Endothelial cell of umbilical vein (primary cell): Measurements from ENCODE around the gene PML. TPM values are rescaled to one million over a fixed set of nuclear protein-coding genes. Genes with fewer than 3 reads are reported as not detected.
A peak's percentile ranks its signal among the peaks of the same experiment; 100 is the strongest.

Experiments used
- BruUV-seq: library from RNA; stranded (reverse); fragments of 400-500 nt; replicated peaks from 2 replicates; lab custom pipeline; 2021; lab: Mats Ljungman, UMichigan
- CTCF ChIA-PET: fragments of 300-600, 350-600 bp; sonication (Branson Sonifier 250); formaldehyde crosslinking; loops from one replicate; lab custom pipeline; 2021; ENCODE audit warnings: antibody characterized with exemption, inconsistent platforms; lab: Charles Lee
- POLR2A ChIA-PET: fragments of 300-600, 350-600 bp; sonication (Branson Sonifier 250); formaldehyde crosslinking; loops from one replicate; lab custom pipeline; 2021; ENCODE audit warnings: antibody characterized with exemption, inconsistent platforms; lab: Charles Lee
- DNase-seq: peaks from one replicate; pipeline ENCODE4 v3.0.0-alpha.2; 2011; ENCODE audit warnings: low read depth, low spot score
- FAIRE-seq: peaks from 2 replicates; lab custom pipeline; 2011; peaks lifted over from hg19 to GRCh38; lab: Jason Lieb, UNC
- H2AFZ ChIP-seq: 2 replicates; pipeline ENCODE4 v1.6.0; 2012; ENCODE audit warnings: low read depth, low read length, control low read depth, inconsistent platforms
- H3K27ac ChIP-seq: 2 replicates; pipeline ENCODE4 v1.5.1; 2011; ENCODE audit warnings: low read depth, mild to moderate bottlenecking, control low read depth, low read length, moderate library complexity; ENCODE audit not compliant: insufficient read depth
- H3K27me3 ChIP-seq, 2 experiments: 2 replicates each; pipeline versions ENCODE4 v1.6.0 to v1.6.1; 2011; ENCODE audit warnings: low read length in 2 of 2, mixed read lengths in 1 of 2; ENCODE audit not compliant: control insufficient read depth in 2 of 2, insufficient read depth in 2 of 2
- H3K36me3 ChIP-seq, 2 experiments: 2 replicates in 1 of 2; 3 replicates in 1 of 2; pipeline ENCODE4 v1.5.1; 2011; ENCODE audit warnings: low read length in 2 of 2, mild to moderate bottlenecking in 1 of 2, moderate library complexity in 1 of 2; ENCODE audit not compliant: control insufficient read depth in 2 of 2, insufficient read depth in 2 of 2; ENCODE audit errors: extremely low read depth in 1 of 2
- H3K4me1 ChIP-seq: 3 replicates; pipeline ENCODE4 v1.5.1; 2011; ENCODE audit warnings: mild to moderate bottlenecking, low read length; ENCODE audit not compliant: control insufficient read depth, insufficient read depth; ENCODE audit errors: extremely low read depth
- H3K4me2 ChIP-seq: 2 replicates; pipeline ENCODE4 v1.6.1; 2011; ENCODE audit warnings: low read length, control low read depth, mixed read lengths; ENCODE audit not compliant: insufficient read depth
- H3K4me3 ChIP-seq, 3 experiments: fragments of 200-600 bp in 1 of 3; sonication (generic), shearing (Covaris generic) in 1 of 3; replicated peaks in 1 of 3; 2 replicates each; pipeline ENCODE4 v1.5.1; 2011 to 2016; ENCODE audit warnings: control low read depth in 3 of 3, low read length in 3 of 3, mild to moderate bottlenecking in 2 of 3, inconsistent platforms in 1 of 3, low read depth in 1 of 3, moderate library complexity in 1 of 3; ENCODE audit not compliant: insufficient read depth in 1 of 3
- H3K79me2 ChIP-seq: 2 replicates; pipeline ENCODE4 v1.6.0; 2012; ENCODE audit warnings: low read length, inconsistent platforms; ENCODE audit not compliant: control insufficient read depth, insufficient read depth
- H3K9ac ChIP-seq: replicated peaks from 2 replicates; pipeline ENCODE3; 2011; ENCODE audit warnings: low read length, control low read depth; ENCODE audit not compliant: insufficient read depth; ENCODE audit errors: extremely low read depth
- H3K9me1 ChIP-seq: replicated peaks from 3 replicates; pipeline ENCODE4 v1.6.0; 2011; ENCODE audit warnings: mild to moderate bottlenecking, low read length; ENCODE audit not compliant: control insufficient read depth, insufficient read depth; ENCODE audit errors: extremely low read depth
- H3K9me3 ChIP-seq: replicated peaks from 2 replicates; pipeline ENCODE4 v1.5.1; 2012; ENCODE audit warnings: low read length, inconsistent platforms; ENCODE audit not compliant: control insufficient read depth, insufficient read depth
- H4K20me1 ChIP-seq: replicated peaks from 2 replicates; pipeline ENCODE3; 2011; ENCODE audit warnings: mild to moderate bottlenecking, low read length; ENCODE audit not compliant: control insufficient read depth, insufficient read depth; ENCODE audit errors: extremely low read depth
- CTCF ChIP-seq, 2 donors: IDR thresholded peaks; 1 replicate in 1 of 2; 2 replicates in 1 of 2; pipeline ENCODE4 v1.5.1; 2011; ENCODE audit warnings: low read length in 2 of 2, mild to moderate bottlenecking in 2 of 2, moderate library complexity in 2 of 2, control low read depth in 1 of 2, inconsistent platforms in 1 of 2, low read depth in 1 of 2; ENCODE audit not compliant: insufficient read depth in 1 of 2; ENCODE audit errors: extremely low read depth in 1 of 2
- EZH2 ChIP-seq: IDR thresholded peaks from 2 replicates; pipeline ENCODE4 v1.6.1; 2012; ENCODE audit warnings: borderline replicate concordance, low read depth, mild to moderate bottlenecking, moderate library complexity, low read length, inconsistent platforms; ENCODE audit not compliant: severe bottlenecking
- FOS ChIP-seq: IDR thresholded peaks from 2 replicates; pipeline ENCODE4 v1.6.1; 2011; ENCODE audit warnings: mild to moderate bottlenecking, low read length, moderate library complexity, borderline replicate concordance; ENCODE audit not compliant: insufficient read depth
- GATA2 ChIP-seq: IDR thresholded peaks from 2 replicates; pipeline ENCODE4 v1.7.0; 2011; ENCODE audit warnings: low read depth, mild to moderate bottlenecking, moderate library complexity, mixed read lengths, low read length; ENCODE audit not compliant: insufficient read length, insufficient read depth
- JUN ChIP-seq: IDR thresholded peaks from 2 replicates; pipeline ENCODE4 v1.6.1; 2011; ENCODE audit warnings: borderline replicate concordance, low read depth; ENCODE audit not compliant: insufficient read length, insufficient read depth
- MYC ChIP-seq: IDR thresholded peaks from one replicate; pipeline ENCODE4 v1.6.1; 2011; ENCODE audit warnings: mild to moderate bottlenecking, low read depth, low read length
- POLR2A ChIP-seq: IDR thresholded peaks from 2 replicates; pipeline ENCODE4 v1.6.1; 2012; ENCODE audit warnings: low read depth, mild to moderate bottlenecking, control low read depth, low read length
- POLR2AphosphoS5 ChIP-seq: IDR thresholded peaks from 2 replicates; pipeline ENCODE4 v1.6.1; 2012; ENCODE audit warnings: low read depth, mild to moderate bottlenecking, control low read depth, low read length, moderate library complexity; ENCODE audit not compliant: insufficient read depth
- dilution Hi-C: fragments of 300-500 bp; cut with MboI; formaldehyde crosslinking; loops from one replicate; pipeline ENCODE4 v1.15.0; 2019; ENCODE audit warnings: low sequenced_read_pairs; ENCODE audit not compliant: extremely low pct_ligation_motif_present
- intact Hi-C: fragments of 100-400 bp; cut with micrococcal nuclease; formaldehyde crosslinking; loops from one replicate; pipeline ENCODE4 v1.10.0; 2022
- polyA plus RNA-seq, 4 experiments: library from polyadenylated mRNA; depleted of rRNA in 3 of 4; stranded (reverse) in 3 of 4; unstranded in 1 of 4; fragments of >200 nt; gene quantifications; 2 replicates each; pipeline versions ENCODE4 v1.2.1 to v1.2.3, GENCODE V29; 2011 to 2012; ENCODE audit warnings: missing spikeins in 1 of 4
- total RNA-seq: library from RNA; stranded (reverse); gene quantifications from 2 replicates; pipeline ENCODE4 v1.2.3, GENCODE V29; 2021
- TF ChIP-seq, protein P1 (sequence below): IDR thresholded peaks from 2 replicates; pipeline ENCODE4 v1.6.1; 2011; ENCODE audit not compliant: insufficient read depth, insufficient read length

The PML gene
- total and polyA plus RNA-seq, 2 donors (not counting 3 experiments of a cell fraction or from before 2014, with no cell fraction given), result 30.4 to 79.6 TPM

DNA sequence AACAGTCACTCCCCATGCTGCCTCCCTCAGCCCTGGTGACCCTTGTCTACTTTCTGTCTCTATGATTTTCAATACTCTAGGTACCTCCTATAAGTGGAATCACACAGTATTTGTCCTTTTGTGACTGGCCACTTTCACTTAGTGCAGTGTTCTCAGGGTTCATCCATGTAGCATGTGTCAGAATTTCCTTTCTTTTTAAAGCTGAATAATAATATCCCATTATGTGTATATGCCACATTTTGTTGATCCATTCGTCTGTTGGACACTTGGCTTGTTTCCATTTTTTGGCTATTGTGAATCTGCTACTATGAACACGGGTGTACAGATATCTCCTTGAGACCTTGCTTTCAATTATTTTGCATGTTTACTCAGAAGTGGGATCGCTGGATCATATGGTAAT lies 34.1 kb downstream of the PML start:
- DNase-seq, result peak; percentile 35
- Histone ChIP-seq H3K4me3 (no peak overlapping the region), H3K9me1 (no peaks in the 10 kb centered on the region), H3K27me3 (no peaks in the 10 kb centered on the region), H4K20me1 (no peaks in the 10 kb centered on the region), H3K4me2 (no peak overlapping the region), H3K36me3 (peaks cover 3 to 26% of the 10 kb centered on the region in 2 experiments), H2AFZ (no peak overlapping the region), H3K4me1 (peaks cover 22% of the 10 kb centered on the region), H3K9ac (no peak overlapping the region), H3K9me3 (no peaks in the 10 kb centered on the region), H3K27ac (no peak overlapping the region), H3K79me2 (peaks cover 14% of the 10 kb centered on the region)
- ChIA-PET POLR2A (no interaction called here), CTCF (interaction anchor here (0.6 to 2.2 kb wide), 3 partner anchors 8 to 56 kb away, joined by 4 to 14 read pairs (median 7); no protein-coding TSS in a partner anchor)
- BruUV-seq, result no TSS peak
- intact Hi-C loops (no loop called here), dilution Hi-C loops (no loop called here)
- TF ChIP-seq MYC (no peak), CTCF (IDR thresholded peaks at IDR 0.05; ENCODE audit: extremely low read depth in 1 of 2, insufficient read depth in 1 of 2, low read depth in 1 of 2, low read length in 2 of 2) (no peak), JUN (no peak), POLR2A (no peak), EZH2 (no peak), FOS (no peak), POLR2AphosphoS5 (no peak), GATA2 (no peak)
- TF ChIP-seq, protein P1, sequence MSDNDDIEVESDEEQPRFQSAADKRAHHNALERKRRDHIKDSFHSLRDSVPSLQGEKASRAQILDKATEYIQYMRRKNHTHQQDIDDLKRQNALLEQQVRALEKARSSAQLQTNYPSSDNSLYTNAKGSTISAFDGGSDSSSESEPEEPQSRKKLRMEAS, result no peak
- no peak for FAIRE-seq
